Immature natural killer cell (primary cell): ENCODE measurements around the gene NIT1. TPM values are rescaled to one million over a fixed set of nuclear protein-coding genes. Genes with fewer than 3 reads are reported as not detected.

Source experiments
- DNase-seq, 3 donors: peaks; one replicate each; pipeline ENCODE4 v3.0.0; 2022; ENCODE audit warnings: mixed read lengths in 1 of 3
- H3K27ac Mint-ChIP-seq, 6 donors: one replicate each; pipeline ENCODE4 v1.8.0; 2020; ENCODE audit warnings: mixed read lengths in 6 of 6, mild to moderate bottlenecking in 5 of 6, inconsistent platforms in 4 of 6, moderate library complexity in 3 of 6
- H3K27me3 Mint-ChIP-seq, 3 donors: one replicate each; pipeline ENCODE4 v1.8.0; 2020 to 2021; ENCODE audit warnings: low read depth in 3 of 3, mild to moderate bottlenecking in 3 of 3, mixed read lengths in 3 of 3, moderate library complexity in 3 of 3, inconsistent platforms in 1 of 3
- H3K36me3 Mint-ChIP-seq, 3 donors: one replicate each; pipeline ENCODE4 v1.8.0; 2020; ENCODE audit warnings: mixed read lengths in 3 of 3, inconsistent platforms in 2 of 3, mild to moderate bottlenecking in 2 of 3
- H3K4me1 Mint-ChIP-seq, 2 donors: one replicate each; pipeline ENCODE4 v1.8.0; 2020; ENCODE audit warnings: inconsistent platforms in 2 of 2, mild to moderate bottlenecking in 2 of 2, mixed read lengths in 2 of 2, moderate library complexity in 1 of 2
- H3K4me3 Mint-ChIP-seq, 5 donors: one replicate each; pipeline ENCODE4 v1.8.0; 2020; ENCODE audit warnings: mild to moderate bottlenecking in 5 of 5, mixed read lengths in 5 of 5, inconsistent platforms in 3 of 5, moderate library complexity in 3 of 5
- H3K9me3 Mint-ChIP-seq, 6 donors: one replicate each; pipeline ENCODE4 v1.8.0; 2020; ENCODE audit warnings: mild to moderate bottlenecking in 6 of 6, mixed read lengths in 6 of 6, inconsistent platforms in 4 of 6, moderate library complexity in 3 of 6
- polyA plus RNA-seq, 3 donors: library from polyadenylated mRNA; unstranded; fragments of 300-500 nt; fragmentation: Illumina TruSeq; gene quantifications; one replicate each; pipeline ENCODE4 v1.2.3, GENCODE V29; 2021

Gene NIT1
- polyA plus RNA-seq, 3 donors from 2014 or later: 17.3 to 21.9 (median 18.2) TPM

GRCh38 chr1:161079436-161080110 lies 38.3 kb upstream of the NIT1 start:
- no peaks in the 10 kb centered on the region for H3K9me3 Mint-ChIP-seq
- H3K4me1 Mint-ChIP-seq: no peaks in the 10 kb centered on the region
- no peak overlapping the region for H3K4me3 Mint-ChIP-seq
- H3K27ac Mint-ChIP-seq: no peak overlapping the region
- H3K36me3 Mint-ChIP-seq: no peaks in the 10 kb centered on the region
- DNase-seq: no peak
- peaks cover 0 to 3% (median 0%) of the 10 kb centered on the region in 3 donors for H3K27me3 Mint-ChIP-seq

- Mint-ChIP-seq H3K36me3 (no peaks in the 10 kb centered on the region), H3K4me3 (no peak overlapping the region), H3K27me3 (peaks cover 0 to 3% (median 0%) of the 10 kb centered on the region in 3 donors), H3K4me1 (no peaks in the 10 kb centered on the region), H3K9me3 (no peaks in the 10 kb centered on the region), H3K27ac (no peak overlapping the region)
- DNase-seq: no peak
Observed at GRCh38 chr1:161080441-161081405, 37.2 kb upstream of the NIT1 start.

GRCh38 chr1:161081519-161081918 lies 36.4 kb upstream of the NIT1 start:
- Mint-ChIP-seq H3K9me3 (no peaks in the 10 kb centered on the region), H3K27me3 (peaks cover 0 to 6% (median 0%) of the 10 kb centered on the region in 3 donors), H3K36me3 (no peaks in the 10 kb centered on the region), H3K27ac (no peak overlapping the region), H3K4me1 (no peaks in the 10 kb centered on the region), H3K4me3 (no peak overlapping the region)
- no peak for DNase-seq

- no peak for DNase-seq
- no peaks in the 10 kb centered on the region for H3K36me3 Mint-ChIP-seq
- no peak overlapping the region for H3K27ac Mint-ChIP-seq
- H3K4me1 Mint-ChIP-seq: no peaks in the 10 kb centered on the region
- H3K9me3 Mint-ChIP-seq: no peaks in the 10 kb centered on the region
- H3K4me3 Mint-ChIP-seq: no peak overlapping the region
- H3K27me3 Mint-ChIP-seq: peaks cover 0 to 6% (median 0%) of the 10 kb centered on the region in 3 donors
Observed at GRCh38 chr1:161082483-161082882, 35.4 kb upstream of the NIT1 start.

- H3K36me3 Mint-ChIP-seq: no peaks in the 10 kb centered on the region
- H3K4me3 Mint-ChIP-seq: no peak overlapping the region
- no peak overlapping the region for H3K27ac Mint-ChIP-seq
- no peak for DNase-seq
- H3K4me1 Mint-ChIP-seq: no peaks in the 10 kb centered on the region
- H3K27me3 Mint-ChIP-seq: peaks cover 0 to 6% (median 0%) of the 10 kb centered on the region in 3 donors
- no peaks in the 10 kb centered on the region for H3K9me3 Mint-ChIP-seq
Observed at GRCh38 chr1:161082996-161083747, 34.7 kb upstream of the NIT1 start.

GRCh38 chr1:161083748-161084596 lies 33.9 kb upstream of the NIT1 start:
- H3K4me1 Mint-ChIP-seq: no peaks in the 10 kb centered on the region
- H3K27me3 Mint-ChIP-seq: peaks cover 0 to 2% (median 1%) of the 10 kb centered on the region in 3 donors
- H3K36me3 Mint-ChIP-seq: no peaks in the 10 kb centered on the region
- no peaks in the 10 kb centered on the region for H3K9me3 Mint-ChIP-seq
- DNase-seq: no peak
- H3K27ac Mint-ChIP-seq: no peak overlapping the region
- H3K4me3 Mint-ChIP-seq: no peak overlapping the region

GRCh38 chr1:161084597-161084988 lies 33.3 kb upstream of the NIT1 start:
- H3K9me3 Mint-ChIP-seq: no peaks in the 10 kb centered on the region
- H3K27ac Mint-ChIP-seq: no peak overlapping the region
- H3K27me3 Mint-ChIP-seq: peaks cover 0 to 2% (median 1%) of the 10 kb centered on the region in 3 donors
- DNase-seq: no peak
- no peak overlapping the region for H3K4me3 Mint-ChIP-seq
- H3K36me3 Mint-ChIP-seq: no peaks in the 10 kb centered on the region
- H3K4me1 Mint-ChIP-seq: no peaks in the 10 kb centered on the region

- H3K4me3 Mint-ChIP-seq: no peak overlapping the region
- H3K9me3 Mint-ChIP-seq: no peaks in the 10 kb centered on the region
- H3K4me1 Mint-ChIP-seq: no peaks in the 10 kb centered on the region
- no peaks in the 10 kb centered on the region for H3K36me3 Mint-ChIP-seq
- H3K27me3 Mint-ChIP-seq: peaks cover 0 to 2% (median 1%) of the 10 kb centered on the region in 3 donors
- H3K27ac Mint-ChIP-seq: no peak overlapping the region
- DNase-seq: no peak
Observed at GRCh38 chr1:161085165-161085564, 32.7 kb upstream of the NIT1 start.

GRCh38 chr1:161086457-161086856 lies 31.4 kb upstream of the NIT1 start:
- no peak for DNase-seq
- Mint-ChIP-seq H3K4me1 (no peaks in the 10 kb centered on the region), H3K27me3 (peaks cover 0 to 2% (median 1%) of the 10 kb centered on the region in 3 donors), H3K9me3 (no peaks in the 10 kb centered on the region), H3K27ac (no peak overlapping the region), H3K36me3 (no peaks in the 10 kb centered on the region), H3K4me3 (no peak overlapping the region)

GRCh38 chr1:161088587-161089110 lies 29.3 kb upstream of the NIT1 start:
- DNase-seq: no peak
- no peaks in the 10 kb centered on the region for H3K36me3 Mint-ChIP-seq
- peaks cover under 1 to 4% (median 1%) of the 10 kb centered on the region in 3 donors for H3K27me3 Mint-ChIP-seq
- H3K27ac Mint-ChIP-seq: no peak overlapping the region
- no peaks in the 10 kb centered on the region for H3K4me1 Mint-ChIP-seq
- H3K9me3 Mint-ChIP-seq: no peaks in the 10 kb centered on the region
- no peak overlapping the region for H3K4me3 Mint-ChIP-seq

GRCh38 chr1:161089251-161089924 lies 28.5 kb upstream of the NIT1 start, which contains the start of gene NECTIN4:
Gene NECTIN4, minus strand, starts transcription at chr1:161089558. Its CDS starts 262 bp downstream, at chr1:161089296.
- H3K27me3 Mint-ChIP-seq: peaks cover 1 to 4% (median 3%) of the 10 kb centered on the region in 3 donors
- DNase-seq: no peak
- no peak within 1 kb of the TSS for H3K27ac Mint-ChIP-seq
- no peaks in the 10 kb centered on the region for H3K4me1 Mint-ChIP-seq
- no peak within 1 kb of the TSS for H3K4me3 Mint-ChIP-seq
- H3K9me3 Mint-ChIP-seq: no peaks in the 10 kb centered on the region
- H3K36me3 Mint-ChIP-seq: no peaks in the 10 kb centered on the region

- H3K9me3 Mint-ChIP-seq: no peaks in the 10 kb centered on the region
- H3K27ac Mint-ChIP-seq: no peak overlapping the region
- H3K36me3 Mint-ChIP-seq: no peaks in the 10 kb centered on the region
- no peak for DNase-seq
- no peaks in the 10 kb centered on the region for H3K4me1 Mint-ChIP-seq
- no peak overlapping the region for H3K4me3 Mint-ChIP-seq
- peaks cover 1 to 4% (median 3%) of the 10 kb centered on the region in 3 donors for H3K27me3 Mint-ChIP-seq
Observed at GRCh38 chr1:161089938-161090337, 28.0 kb upstream of the NIT1 start.
